Measurements from ENCODE around the gene SLC35B2. TPM values are rescaled to one million over a fixed set of nuclear protein-coding genes. Genes with fewer than 3 reads are reported as not detected.
A peak's percentile ranks its signal among the peaks of the same experiment; 100 is the strongest.

SLC35B2 gene, protein sequence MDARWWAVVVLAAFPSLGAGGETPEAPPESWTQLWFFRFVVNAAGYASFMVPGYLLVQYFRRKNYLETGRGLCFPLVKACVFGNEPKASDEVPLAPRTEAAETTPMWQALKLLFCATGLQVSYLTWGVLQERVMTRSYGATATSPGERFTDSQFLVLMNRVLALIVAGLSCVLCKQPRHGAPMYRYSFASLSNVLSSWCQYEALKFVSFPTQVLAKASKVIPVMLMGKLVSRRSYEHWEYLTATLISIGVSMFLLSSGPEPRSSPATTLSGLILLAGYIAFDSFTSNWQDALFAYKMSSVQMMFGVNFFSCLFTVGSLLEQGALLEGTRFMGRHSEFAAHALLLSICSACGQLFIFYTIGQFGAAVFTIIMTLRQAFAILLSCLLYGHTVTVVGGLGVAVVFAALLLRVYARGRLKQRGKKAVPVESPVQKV
- 203 and 221 TPM in 2 replicates for total RNA-seq (2014; rRNA removed; shearing (Covaris generic); ENCODE audit: low replicate concordance)

- DNase-seq (ENCODE audit: low read depth): peak; percentile 72
- in situ Hi-C loops (cut with HindIII; ENCODE audit: low pct_unique_long_range_greater_than_20kb, low sequenced_read_pairs): no loop called here
Observed at GRCh38 chr6:44257025-44257752, at the start of gene SLC35B2. Gene SLC35B2 (minus strand): TSS chr6:44257528. CDS start chr6:44257410, 118 bp downstream.

DNA sequence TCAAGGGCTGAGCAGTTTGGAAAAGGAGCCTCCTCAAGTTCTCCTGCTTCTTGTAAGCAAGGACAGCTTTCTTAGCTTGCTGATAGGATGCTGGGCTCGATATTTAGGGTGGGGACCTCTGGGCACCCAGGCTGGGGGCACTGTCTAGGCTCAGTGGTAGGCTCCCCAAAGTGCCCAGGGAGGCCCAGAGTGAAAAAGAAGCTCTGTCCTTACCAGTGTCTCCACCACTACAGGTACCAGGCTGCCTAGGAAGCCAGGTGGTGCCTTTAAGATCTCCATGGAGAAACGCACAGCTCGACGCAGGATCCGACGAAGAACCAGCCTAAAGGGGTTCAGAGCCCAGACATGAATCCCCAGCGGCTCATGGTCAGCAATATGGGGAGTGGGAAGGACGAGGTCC lies 49.4 kb upstream of the SLC35B2 start:
- in situ Hi-C loops (cut with HindIII; ENCODE audit: low pct_unique_long_range_greater_than_20kb, low sequenced_read_pairs): no loop called here
- no peak for DNase-seq (ENCODE audit: low read depth)

DNA sequence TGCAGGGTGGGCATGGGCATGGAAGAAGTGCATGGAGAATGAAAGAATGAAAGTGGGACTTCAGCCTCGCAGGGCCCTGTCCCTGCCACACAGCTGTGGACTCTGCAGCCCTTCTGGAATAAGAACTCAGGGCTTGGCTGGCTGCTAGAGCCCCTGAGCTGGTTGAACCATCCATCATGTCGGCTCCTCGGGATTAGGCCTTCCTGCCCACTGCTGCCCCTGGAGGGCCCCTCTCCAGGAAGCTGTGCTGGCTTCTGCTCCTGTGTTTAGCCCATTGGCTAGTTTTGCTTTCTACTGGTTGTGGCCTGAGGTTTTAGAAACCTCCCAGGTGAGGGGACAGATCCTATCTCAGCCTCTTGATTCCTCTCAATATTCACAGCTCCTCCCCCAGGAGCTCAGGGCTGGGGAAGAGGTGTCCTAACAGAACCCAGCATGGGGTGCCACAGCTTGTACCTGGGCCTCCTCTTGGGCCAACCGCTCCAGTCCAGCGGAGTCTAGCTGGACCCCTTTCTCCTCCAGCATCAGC lies 47.9 kb upstream of the SLC35B2 start:
- DNase-seq (ENCODE audit: low read depth): no peak
- in situ Hi-C loops (cut with HindIII; ENCODE audit: low pct_unique_long_range_greater_than_20kb, low sequenced_read_pairs): no loop called here

GRCh38 chr6:44304282-44305199 lies 47.2 kb upstream of the SLC35B2 start:
- in situ Hi-C loops (cut with HindIII; ENCODE audit: low pct_unique_long_range_greater_than_20kb, low sequenced_read_pairs): no loop called here
- DNase-seq (ENCODE audit: low read depth): peak; percentile 20

DNA sequence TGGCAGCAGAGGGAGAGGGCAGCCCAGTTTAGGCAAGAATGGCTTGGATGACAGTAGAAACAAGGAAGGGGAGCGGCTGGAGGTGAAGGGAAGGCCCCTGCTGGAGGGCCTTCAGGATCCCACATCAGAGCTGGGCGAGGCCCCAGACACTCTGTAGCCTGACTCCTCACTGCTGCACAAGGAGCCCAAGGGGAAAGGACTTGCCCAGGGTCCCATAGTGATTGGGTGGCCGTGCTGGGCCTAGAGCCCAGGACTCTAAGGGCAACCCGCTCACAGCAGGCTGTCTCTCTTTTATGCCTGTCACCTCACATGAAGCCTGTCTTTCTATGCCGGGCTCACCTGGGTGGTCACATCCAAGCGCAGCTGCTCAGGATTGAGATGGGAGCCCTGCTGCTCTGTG lies 46.5 kb upstream of the SLC35B2 start:
- in situ Hi-C loops (cut with HindIII; ENCODE audit: low pct_unique_long_range_greater_than_20kb, low sequenced_read_pairs): no loop called here
- no peak for DNase-seq (ENCODE audit: low read depth)

DNA sequence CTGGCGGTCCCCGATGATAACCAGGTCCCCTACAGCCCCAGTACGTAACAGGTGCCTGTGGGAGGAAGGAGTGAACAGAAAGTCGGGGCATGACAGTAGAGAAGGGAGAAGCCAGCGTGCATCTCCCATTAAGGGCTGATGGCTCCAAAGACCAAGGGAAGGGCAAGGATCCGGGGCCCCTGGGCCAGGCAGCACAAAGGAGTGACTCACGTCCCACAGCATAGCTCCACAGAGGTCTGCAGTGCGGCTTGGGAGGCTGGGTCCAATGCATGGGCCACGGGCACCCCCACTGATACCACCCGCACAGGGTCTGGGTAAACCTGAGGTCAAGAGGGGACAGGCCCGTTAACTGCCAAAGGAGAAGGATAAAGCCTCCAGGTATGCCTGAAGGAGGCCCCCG lies 45.5 kb upstream of the SLC35B2 start:
- in situ Hi-C loops (cut with HindIII; ENCODE audit: low pct_unique_long_range_greater_than_20kb, low sequenced_read_pairs): no loop called here
- no peak for DNase-seq (ENCODE audit: low read depth)

GRCh38 chr6:44301782-44302564 lies 44.6 kb upstream of the SLC35B2 start:
- in situ Hi-C loops (cut with HindIII; ENCODE audit: low pct_unique_long_range_greater_than_20kb, low sequenced_read_pairs): no loop called here
- DNase-seq (ENCODE audit: low read depth): no peak

GRCh38 chr6:44301106-44301505 lies 43.8 kb upstream of the SLC35B2 start:
- no peak for DNase-seq (ENCODE audit: low read depth)
- in situ Hi-C loops (cut with HindIII; ENCODE audit: low pct_unique_long_range_greater_than_20kb, low sequenced_read_pairs): no loop called here

DNA sequence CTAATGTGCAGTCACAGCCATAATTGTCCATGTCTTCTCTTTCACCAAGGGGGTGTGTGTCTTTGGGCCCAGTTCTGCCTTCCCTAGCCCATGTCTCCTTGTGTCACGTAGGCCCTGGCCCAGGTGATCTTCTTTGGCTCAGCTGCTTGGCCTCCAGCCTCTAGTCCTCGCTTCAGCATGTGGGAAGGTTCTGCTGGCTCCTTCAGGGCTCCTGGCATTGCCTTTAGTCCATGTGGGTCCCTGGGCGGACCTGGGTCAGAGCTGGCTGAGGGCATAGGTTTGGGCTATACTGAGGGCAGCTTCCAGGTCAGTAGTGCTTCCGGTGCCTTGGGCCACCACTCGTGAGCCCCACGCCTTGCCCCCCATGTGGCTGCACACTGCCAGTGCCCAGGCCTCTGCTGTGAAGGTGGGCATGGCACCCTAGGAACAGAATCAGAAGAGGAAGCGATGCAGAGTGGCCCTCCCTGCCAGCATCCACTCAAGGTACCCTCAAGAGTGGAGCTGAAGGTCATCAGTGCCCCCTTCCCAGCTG lies 43.0 kb upstream of the SLC35B2 start:
- DNase-seq (ENCODE audit: low read depth): no peak
- in situ Hi-C loops (cut with HindIII; ENCODE audit: low pct_unique_long_range_greater_than_20kb, low sequenced_read_pairs): no loop called here

GRCh38 chr6:44298864-44299263 lies 41.5 kb upstream of the SLC35B2 start:
- DNase-seq (ENCODE audit: low read depth): no peak
- in situ Hi-C loops (cut with HindIII; ENCODE audit: low pct_unique_long_range_greater_than_20kb, low sequenced_read_pairs): no loop called here

DNA sequence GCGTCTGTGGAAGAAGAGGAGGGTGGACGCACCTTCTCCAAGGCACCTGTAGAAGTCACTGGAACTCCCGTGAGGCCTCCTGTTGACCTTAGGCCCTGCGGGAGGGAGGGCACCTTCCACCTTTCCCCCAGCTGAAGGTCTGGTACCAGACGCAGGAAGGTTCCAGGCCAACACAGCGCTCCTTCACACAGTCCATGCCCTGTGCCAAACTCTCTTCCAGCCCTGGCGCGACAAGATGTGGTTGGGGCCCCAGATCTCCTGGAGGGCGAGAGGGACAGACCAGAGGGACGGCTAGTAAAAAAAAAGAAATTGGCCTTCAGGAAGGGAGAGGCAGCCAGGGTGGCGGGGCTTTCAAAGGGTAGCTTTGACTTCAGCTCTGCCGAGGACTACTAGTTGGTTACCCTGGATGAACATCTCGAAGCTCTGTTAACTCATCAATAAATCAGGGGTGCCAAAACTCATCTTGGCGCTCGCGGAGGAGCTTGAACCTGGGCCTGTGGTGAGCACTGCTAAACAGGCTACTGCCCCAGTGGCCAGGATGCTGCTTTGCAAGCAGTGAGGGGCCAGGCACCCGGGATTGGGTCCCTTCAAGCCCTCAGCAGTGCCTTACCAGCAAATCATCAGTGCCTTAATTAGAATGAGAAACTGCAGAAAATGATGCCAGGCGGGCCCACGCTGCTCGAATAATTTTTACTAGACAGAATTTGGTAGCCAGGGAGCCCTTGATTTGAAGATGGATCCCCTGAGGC lies 40.9 kb upstream of the SLC35B2 start:
- DNase-seq (ENCODE audit: low read depth): no peak
- in situ Hi-C loops (cut with HindIII; ENCODE audit: low pct_unique_long_range_greater_than_20kb, low sequenced_read_pairs): no loop called here

DNA sequence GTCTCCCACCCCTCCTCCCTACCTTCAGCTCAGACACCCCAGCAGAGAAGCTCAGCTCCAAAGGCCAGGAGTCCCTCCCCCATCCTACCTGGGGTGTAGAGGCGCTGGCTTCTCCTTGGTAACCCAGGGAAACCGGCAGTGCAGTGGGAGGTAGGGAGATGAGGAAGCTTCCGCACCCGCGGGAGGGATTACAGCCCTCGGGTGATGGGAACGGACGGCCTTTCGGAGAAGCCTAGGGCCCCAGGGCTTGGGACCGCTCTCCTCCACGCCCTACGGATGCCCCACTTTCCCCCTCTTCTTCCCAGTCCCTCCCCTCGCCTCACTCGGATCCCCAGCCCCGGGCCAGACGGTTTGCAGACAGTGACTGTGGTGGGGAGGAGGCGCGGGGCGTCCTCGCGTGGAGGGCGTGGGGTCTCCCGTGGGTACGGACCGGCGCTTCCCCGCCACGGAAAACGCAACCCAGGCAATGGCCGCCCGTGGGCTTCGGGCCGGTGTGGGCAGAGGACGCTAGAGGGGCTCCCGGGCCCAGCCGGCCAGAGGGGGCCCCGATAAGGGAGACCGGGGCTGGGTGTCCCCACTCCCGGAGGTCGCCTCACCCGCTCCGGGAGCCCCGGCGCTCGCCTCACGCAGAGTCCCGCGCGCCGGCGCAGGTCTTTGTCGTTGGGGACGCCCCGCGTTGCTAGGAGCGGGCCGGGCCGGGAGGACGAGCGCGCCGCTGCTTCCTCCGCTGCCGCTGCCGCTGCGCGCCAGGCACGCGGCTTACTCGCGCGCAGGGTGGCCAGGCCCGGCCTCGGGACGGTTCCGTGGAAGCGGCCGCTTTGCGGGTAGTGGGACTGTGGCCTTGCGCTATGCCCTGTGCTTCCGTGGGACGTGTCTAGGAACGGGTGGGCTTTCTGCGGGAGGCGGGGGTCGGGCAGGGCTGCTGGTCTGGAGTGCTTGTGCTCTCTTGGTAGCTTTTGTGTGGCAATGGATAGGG lies 40.0 kb upstream of the SLC35B2 start:
- in situ Hi-C loops (cut with HindIII; ENCODE audit: low pct_unique_long_range_greater_than_20kb, low sequenced_read_pairs): no loop called here
- DNase-seq (ENCODE audit: low read depth): no peak

GRCh38 chr6:44294832-44295791 lies 37.8 kb upstream of the SLC35B2 start:
- no peak for DNase-seq (ENCODE audit: low read depth)
- in situ Hi-C loops (cut with HindIII; ENCODE audit: low pct_unique_long_range_greater_than_20kb, low sequenced_read_pairs): no loop called here

DNA sequence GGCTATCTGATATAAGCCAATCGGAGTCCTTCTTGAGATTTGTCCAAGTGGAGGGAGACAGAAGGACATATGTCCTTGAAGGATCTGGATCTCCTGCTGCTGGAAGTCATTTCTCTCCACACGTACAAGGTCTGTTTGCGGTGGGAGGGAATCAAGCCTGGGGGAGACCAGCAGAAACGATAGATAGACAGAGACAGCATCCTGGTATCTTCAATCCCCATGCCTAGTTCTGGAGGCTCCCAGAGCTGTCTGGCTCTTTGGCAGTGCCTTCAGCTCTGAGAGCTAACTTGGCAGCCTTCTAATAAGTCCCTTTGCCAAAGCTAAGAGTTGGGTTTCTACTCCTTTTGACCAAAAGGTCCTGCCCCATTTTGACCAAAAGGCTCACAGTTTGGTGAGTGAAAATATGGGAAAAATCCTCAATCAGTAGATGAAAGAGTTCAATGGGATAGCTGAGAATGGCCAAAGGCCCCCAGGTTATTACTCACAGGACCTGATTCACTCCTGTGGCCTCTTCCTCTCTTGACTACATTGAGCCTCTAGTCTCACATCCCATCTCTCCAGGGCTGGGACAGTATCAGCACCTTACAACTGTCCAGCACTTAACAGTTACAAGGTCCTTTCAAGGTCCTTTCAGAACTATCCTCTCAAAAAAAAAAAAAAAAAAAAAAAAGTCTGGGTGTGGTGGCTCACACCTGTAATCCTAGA lies 35.5 kb upstream of the SLC35B2 start:
- no peak for DNase-seq (ENCODE audit: low read depth)
- in situ Hi-C loops (cut with HindIII; ENCODE audit: low pct_unique_long_range_greater_than_20kb, low sequenced_read_pairs): no loop called here

All from Caki2 (cell line).